H9 (cell line): ENCODE data around the gene CDKL5. TPM values are rescaled to one million over a fixed set of nuclear protein-coding genes. Genes with fewer than 3 reads are reported as not detected.

ENCODE experiments used
- DNase-seq: peaks from one replicate; pipeline ENCODE4 v3.0.0-alpha.2; 2017
- H2AFZ ChIP-seq: one replicate; pipeline ENCODE4 v1.6.1; 2013; ENCODE audit warnings: mild to moderate bottlenecking, low read length, control low read depth, moderate library complexity
- H2AK5ac ChIP-seq: 2 replicates; pipeline ENCODE4 v1.6.1; 2013; ENCODE audit warnings: low read length, control low read depth, mixed read lengths; ENCODE audit not compliant: insufficient read length
- H2BK120ac ChIP-seq: one replicate; pipeline ENCODE4 v1.6.1; 2013; ENCODE audit warnings: low read depth, mild to moderate bottlenecking, low read length, control low read depth, inconsistent platforms; ENCODE audit not compliant: poor library complexity, severe bottlenecking
- H2BK12ac ChIP-seq: 2 replicates; pipeline ENCODE4 v1.6.1; 2013; ENCODE audit warnings: low read length, control low read depth, mixed read lengths, low read depth; ENCODE audit not compliant: insufficient read length
- H2BK15ac ChIP-seq: 2 replicates; pipeline ENCODE4 v1.6.1; 2013; ENCODE audit warnings: low read depth, low read length, control low read depth
- H2BK20ac ChIP-seq: one replicate; pipeline ENCODE4 v1.6.1; 2013; ENCODE audit warnings: low read depth, mild to moderate bottlenecking, low read length, control low read depth, inconsistent platforms; ENCODE audit not compliant: poor library complexity, severe bottlenecking
- H2BK5ac ChIP-seq: 2 replicates; pipeline ENCODE4 v1.6.1; 2013; ENCODE audit warnings: low read length, control low read depth, mixed read lengths; ENCODE audit not compliant: insufficient read length
- H3K14ac ChIP-seq: 2 replicates; pipeline ENCODE4 v1.6.1; 2013; ENCODE audit warnings: low read length, control low read depth; ENCODE audit not compliant: insufficient read depth
- H3K18ac ChIP-seq: 2 replicates; pipeline ENCODE4 v1.6.1; 2013; ENCODE audit warnings: low read depth, mild to moderate bottlenecking, mixed read lengths, low read length, control low read depth; ENCODE audit not compliant: insufficient read length
- H3K23ac ChIP-seq: 2 replicates; pipeline ENCODE4 v1.6.1; 2013; ENCODE audit warnings: low read length, control low read depth, mixed read lengths, low read depth; ENCODE audit not compliant: insufficient read length
- H3K23me2 ChIP-seq: 2 replicates; pipeline ENCODE4 v1.6.1; 2013; ENCODE audit warnings: low read depth, mild to moderate bottlenecking, mixed read lengths, low read length, control low read depth; ENCODE audit not compliant: insufficient read length, poor library complexity, severe bottlenecking
- H3K27ac ChIP-seq: 2 replicates; pipeline ENCODE4 v1.5.1; 2013; ENCODE audit warnings: low read length, control low read depth, mixed read lengths, low read depth; ENCODE audit not compliant: insufficient read length
- H3K27me3 ChIP-seq: 2 replicates; pipeline ENCODE4 v1.6.1; 2013; ENCODE audit warnings: low read length, control low read depth, inconsistent platforms; ENCODE audit not compliant: insufficient read depth
- H3K4ac ChIP-seq: 2 replicates; pipeline ENCODE4 v1.6.1; 2013; ENCODE audit warnings: low read depth, mild to moderate bottlenecking, control low read depth, inconsistent platforms, low read length, moderate library complexity
- H3K4me1 ChIP-seq: 2 replicates; pipeline ENCODE4 v1.6.1; 2013; ENCODE audit warnings: low read length, control low read depth, inconsistent platforms; ENCODE audit not compliant: insufficient read depth
- H3K4me2 ChIP-seq: 2 replicates; pipeline ENCODE4 v1.6.1; 2013; ENCODE audit warnings: low read length, control low read depth, mixed read lengths; ENCODE audit not compliant: insufficient read length, insufficient read depth
- H3K56ac ChIP-seq: 2 replicates; pipeline ENCODE4 v1.6.1; 2013; ENCODE audit warnings: low read depth, mild to moderate bottlenecking, mixed read lengths, low read length, control low read depth; ENCODE audit not compliant: insufficient read length
- H3K79me1 ChIP-seq: 2 replicates; pipeline ENCODE4 v1.6.1; 2013; ENCODE audit warnings: low read depth, mild to moderate bottlenecking, moderate library complexity, low read length, control low read depth, inconsistent platforms; ENCODE audit not compliant: insufficient read depth, poor library complexity, severe bottlenecking
- H3K79me2 ChIP-seq: 2 replicates; pipeline ENCODE4 v1.6.1; 2013; ENCODE audit warnings: low read length, control low read depth, inconsistent platforms; ENCODE audit not compliant: insufficient read depth
- H3K9ac ChIP-seq: 2 replicates; pipeline ENCODE4 v1.6.1; 2013; ENCODE audit warnings: low read length, control low read depth, mixed read lengths; ENCODE audit not compliant: insufficient read length; ENCODE audit errors: extremely low read depth
- H3K9me3 ChIP-seq: one replicate; pipeline ENCODE4 v1.6.1; 2013; ENCODE audit warnings: low read depth, low read length, inconsistent platforms; ENCODE audit not compliant: control insufficient read depth
- H3T11ph ChIP-seq: one replicate; pipeline ENCODE4 v1.6.1; 2013; ENCODE audit warnings: mild to moderate bottlenecking, low read length, control low read depth, inconsistent platforms
- H4K20me1 ChIP-seq: one replicate; pipeline ENCODE4 v1.6.1; 2013; ENCODE audit not compliant: control insufficient read depth, insufficient read length, insufficient read depth
- H4K5ac ChIP-seq: 2 replicates; pipeline ENCODE4 v1.6.1; 2013; ENCODE audit warnings: low read depth, mild to moderate bottlenecking, mixed read lengths, low read length, control low read depth; ENCODE audit not compliant: insufficient read length
- H4K8ac ChIP-seq: replicated peaks from 2 replicates; pipeline ENCODE4 v1.6.1; 2013; ENCODE audit warnings: low read length, control low read depth, mixed read lengths, low read depth; ENCODE audit not compliant: insufficient read length
- H4K91ac ChIP-seq: 2 replicates; pipeline ENCODE4 v1.6.1; 2013; ENCODE audit warnings: low read depth, mild to moderate bottlenecking, moderate library complexity, mixed read lengths, low read length, control low read depth; ENCODE audit not compliant: insufficient read length
- H3K27ac Mint-ChIP-seq, 3 experiments: 2 replicates in 2 of 3; 3 replicates in 1 of 3; pipeline ENCODE4 v1.8.0; 2020 to 2021; ENCODE audit warnings: mixed read lengths in 3 of 3, mild to moderate bottlenecking in 1 of 3, moderate library complexity in 1 of 3
- H3K27me3 Mint-ChIP-seq: 2 replicates; pipeline ENCODE4 v1.8.0; 2021; ENCODE audit warnings: low read depth, mild to moderate bottlenecking, moderate library complexity, mixed read lengths
- H3K36me3 Mint-ChIP-seq, 3 experiments: 2 replicates in 2 of 3; 3 replicates in 1 of 3; pipeline ENCODE4 v1.8.0; 2020 to 2021; ENCODE audit warnings: low read depth in 3 of 3, mixed read lengths in 3 of 3; ENCODE audit not compliant: insufficient read depth in 1 of 3
- H3K4me1 Mint-ChIP-seq, 2 experiments: 2 replicates each; pipeline ENCODE4 v1.8.0; 2020; ENCODE audit warnings: mixed read lengths in 2 of 2
- H3K4me3 Mint-ChIP-seq, 2 experiments: 2 replicates in 1 of 2; 3 replicates in 1 of 2; pipeline ENCODE4 v1.8.0; 2020 to 2021; ENCODE audit warnings: mild to moderate bottlenecking in 2 of 2, mixed read lengths in 2 of 2, moderate library complexity in 1 of 2
- H3K9me3 Mint-ChIP-seq, 2 experiments: 2 replicates in 1 of 2; 3 replicates in 1 of 2; pipeline ENCODE4 v1.8.0; 2020; ENCODE audit warnings: mild to moderate bottlenecking in 2 of 2, mixed read lengths in 2 of 2, moderate library complexity in 1 of 2
- WGBS: extraction: QIAGEN DNeasy Blood & Tissue Kit; methylation state at CpG from one replicate; pipeline ENCODE4 v1.1.7; 2013; ENCODE audit warnings: missing lambda C conversion rate, low lambda C conversion rate, mixed read lengths; ENCODE audit not compliant: insufficient read length; ENCODE audit errors: extremely low coverage; 5-methylcytosine and 5-hydroxymethylcytosine counted together
- total RNA-seq: library from RNA; stranded (reverse); gene quantifications from 2 replicates; pipeline ENCODE4 v1.2.1, GENCODE V29; 2021
- TF ChIP-seq, protein P1 (sequence below): fragments of 200-600 bp; sonication (generic); conservative IDR thresholded peaks from 3 replicates; pipeline ENCODE4 v1.8.0; 2021; ENCODE audit warnings: antibody characterized with exemption, mild to moderate bottlenecking

The CDKL5 gene
- total RNA-seq, 1 experiment from 2014 or later = 19.5 TPM

GRCh38 chrX:18577400-18577799, 152.0 kb downstream of the CDKL5 start:
- Histone ChIP-seq H3K23me2 (no peaks in the 10 kb centered on the region), H3K4me1 (no peaks in the 10 kb centered on the region), H3K27ac (no peak overlapping the region), H3K23ac (no peak overlapping the region), H3T11ph (no peak overlapping the region), H4K5ac (no peak overlapping the region), H3K14ac (no peak overlapping the region), H2BK15ac (no peak overlapping the region), H2BK5ac (no peak overlapping the region), H2BK12ac (no peak overlapping the region), H3K4ac (no peak overlapping the region), H2BK120ac (no peak overlapping the region), H3K27me3 (no peaks in the 10 kb centered on the region), H3K56ac (no peak overlapping the region), H3K79me1 (no peaks in the 10 kb centered on the region), H2BK20ac (no peak overlapping the region), H3K4me2 (no peak overlapping the region), H3K9me3 (peaks cover 42% of the 10 kb centered on the region), H2AFZ (no peak overlapping the region), H3K18ac (no peak overlapping the region), H4K91ac (no peak overlapping the region), H3K9ac (no peak overlapping the region), H4K20me1 (no peaks in the 10 kb centered on the region), H3K79me2 (no peaks in the 10 kb centered on the region), H2AK5ac (no peak overlapping the region), H4K8ac (no peak overlapping the region)
- H3K4me1 Mint-ChIP-seq = peaks cover 6% of the 10 kb centered on the region in 2 experiments; a peak in 3 of 4 replicates
- peak overlapping the region in 1 of 3 experiments; percentile 17; a peak in 1 of 7 replicates for H3K27ac Mint-ChIP-seq
- peaks cover 39 to 54% of the 10 kb centered on the region in 2 experiments; a peak in 4 of 5 replicates for H3K9me3 Mint-ChIP-seq
- no peaks in the 10 kb centered on the region; the same call in 1 of the 2 replicates for H3K27me3 Mint-ChIP-seq
- no CpG with 5 or more reads among the region's 4 CpGs for WGBS
- no peak for DNase-seq
- no peak overlapping the region for H3K4me3 Mint-ChIP-seq
- TF ChIP-seq, protein P1, sequence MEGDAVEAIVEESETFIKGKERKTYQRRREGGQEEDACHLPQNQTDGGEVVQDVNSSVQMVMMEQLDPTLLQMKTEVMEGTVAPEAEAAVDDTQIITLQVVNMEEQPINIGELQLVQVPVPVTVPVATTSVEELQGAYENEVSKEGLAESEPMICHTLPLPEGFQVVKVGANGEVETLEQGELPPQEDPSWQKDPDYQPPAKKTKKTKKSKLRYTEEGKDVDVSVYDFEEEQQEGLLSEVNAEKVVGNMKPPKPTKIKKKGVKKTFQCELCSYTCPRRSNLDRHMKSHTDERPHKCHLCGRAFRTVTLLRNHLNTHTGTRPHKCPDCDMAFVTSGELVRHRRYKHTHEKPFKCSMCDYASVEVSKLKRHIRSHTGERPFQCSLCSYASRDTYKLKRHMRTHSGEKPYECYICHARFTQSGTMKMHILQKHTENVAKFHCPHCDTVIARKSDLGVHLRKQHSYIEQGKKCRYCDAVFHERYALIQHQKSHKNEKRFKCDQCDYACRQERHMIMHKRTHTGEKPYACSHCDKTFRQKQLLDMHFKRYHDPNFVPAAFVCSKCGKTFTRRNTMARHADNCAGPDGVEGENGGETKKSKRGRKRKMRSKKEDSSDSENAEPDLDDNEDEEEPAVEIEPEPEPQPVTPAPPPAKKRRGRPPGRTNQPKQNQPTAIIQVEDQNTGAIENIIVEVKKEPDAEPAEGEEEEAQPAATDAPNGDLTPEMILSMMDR = no peak
- H3K36me3 Mint-ChIP-seq = peaks cover 4 to 11% (median 8%) of the 10 kb centered on the region in 3 experiments; a peak in 5 of 7 replicates
